ENCODE data around the gene CHST1.

The CHST1 gene

GRCh38 chr11:45704133-45704532 is 38.7 kb upstream of the CHST1 start:
- no peak for TF ChIP-seq REST (IDR thresholded peaks at IDR 0.05; ENCODE audit: insufficient read depth in 1 of 2, low read depth in 2 of 2, low read length in 2 of 2)
- TF ChIP-seq FOXP2 (optimal IDR thresholded peaks at IDR 0.05; ENCODE audit: borderline replicate concordance, extremely low read depth, extremely low read length, insufficient read depth), result no peak
- TF ChIP-seq POLR2AphosphoS5 (IDR thresholded peaks at IDR 0.05; ENCODE audit: low read depth, low read length), result no peak

- no peak for TF ChIP-seq TAF1 (IDR thresholded peaks at IDR 0.05; ENCODE audit: borderline replicate concordance, insufficient read depth, low read length)
- no peak for TF ChIP-seq FOXP2 (optimal IDR thresholded peaks at IDR 0.05; ENCODE audit: borderline replicate concordance, extremely low read depth, extremely low read length, insufficient read depth)
Measured at GRCh38 chr11:45702511-45702910, 37.1 kb upstream of the CHST1 start.

GRCh38 chr11:45698777-45699497 is 33.5 kb upstream of the CHST1 start:
- no peak for TF ChIP-seq POLR2AphosphoS5 (IDR thresholded peaks at IDR 0.05; ENCODE audit: low read depth, low read length)
- TF ChIP-seq SIN3A (IDR thresholded peaks at IDR 0.05; ENCODE audit: borderline replicate concordance, insufficient read depth, low read length), result no peak
- no peak for TF ChIP-seq TAF1 (IDR thresholded peaks at IDR 0.05; ENCODE audit: borderline replicate concordance, insufficient read depth, low read length)
- no peak for TF ChIP-seq REST (IDR thresholded peaks at IDR 0.05; ENCODE audit: insufficient read depth in 1 of 2, low read depth in 2 of 2, low read length in 2 of 2)
- no peak for TF ChIP-seq FOXP2 (optimal IDR thresholded peaks at IDR 0.05; ENCODE audit: borderline replicate concordance, extremely low read depth, extremely low read length, insufficient read depth)

DNA sequence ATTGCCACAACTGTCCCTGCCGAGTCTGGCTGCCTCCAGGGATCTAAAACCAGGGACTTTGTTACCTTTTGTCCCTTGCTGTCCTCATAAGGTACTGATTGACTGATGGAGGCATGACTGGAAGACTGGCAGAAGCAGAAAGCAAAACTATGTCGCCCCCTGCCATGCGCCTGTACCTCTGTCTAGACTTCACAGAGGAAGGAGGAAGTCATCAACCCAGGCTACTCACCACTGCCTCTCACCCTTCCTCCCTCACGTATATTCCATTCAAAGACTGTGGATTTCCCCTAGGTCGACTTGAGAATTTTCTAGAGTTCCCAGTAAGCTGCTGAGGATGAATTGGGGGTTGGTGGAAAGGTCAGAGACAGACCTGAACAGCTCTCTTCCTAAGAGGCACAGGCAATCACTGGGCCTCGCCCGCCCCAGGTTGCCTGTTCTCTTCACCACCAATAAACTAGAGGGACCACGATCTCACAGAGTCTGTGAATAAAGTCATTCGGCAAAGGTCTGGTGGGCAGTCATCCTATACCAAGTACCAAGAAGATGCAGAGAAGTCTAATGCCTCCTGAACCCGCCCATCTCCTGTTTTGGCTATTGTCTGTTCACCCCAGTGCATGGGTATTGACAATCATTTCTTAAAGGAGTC is 27.5 kb upstream of the CHST1 start:
- TF ChIP-seq SIN3A (IDR thresholded peaks at IDR 0.05; ENCODE audit: borderline replicate concordance, insufficient read depth, low read length), result no peak
- no peak for TF ChIP-seq REST (IDR thresholded peaks at IDR 0.05; ENCODE audit: insufficient read depth in 1 of 2, low read depth in 2 of 2, low read length in 2 of 2)
- no peak for TF ChIP-seq TAF1 (IDR thresholded peaks at IDR 0.05; ENCODE audit: borderline replicate concordance, insufficient read depth, low read length)

GRCh38 chr11:45688472-45689033 is 23.1 kb upstream of the CHST1 start:
- TF ChIP-seq REST (IDR thresholded peaks at IDR 0.05; ENCODE audit: insufficient read depth in 1 of 2, low read depth in 2 of 2, low read length in 2 of 2) (no peak), SIN3A (IDR thresholded peaks at IDR 0.05; ENCODE audit: borderline replicate concordance, insufficient read depth, low read length) (no peak)

All from PFSK-1 (cell line).